Raji (cell line): ENCODE data around the gene DCAF8L2.

Source experiments
- POLR2A ChIP-seq: IDR thresholded peaks from 2 replicates; pipeline ENCODE4 v1.6.1; 2011; ENCODE audit warnings: low read depth, low read length, control low read depth; ENCODE audit not compliant: insufficient read depth

DCAF8L2 gene

GRCh38 chrX:27590044-27590443 lies at the start of gene DCAF8L2:
Gene DCAF8L2 (plus strand): TSS chrX:27590344. CDS start chrX:27746896, 156,552 bp downstream.
- TF ChIP-seq POLR2A, result no peak

GRCh38 chrX:27548624-27549023 lies 41.5 kb upstream of the DCAF8L2 start:
- TF ChIP-seq POLR2A, result no peak

GRCh38 chrX:27549688-27550087 lies 40.5 kb upstream of the DCAF8L2 start:
- no peak for TF ChIP-seq POLR2A

GRCh38 chrX:27555514-27555913 lies 34.6 kb upstream of the DCAF8L2 start:
- no peak for TF ChIP-seq POLR2A

GRCh38 chrX:27565992-27566391 lies 24.2 kb upstream of the DCAF8L2 start:
- no peak for TF ChIP-seq POLR2A

GRCh38 chrX:27571164-27571563 lies 19.0 kb upstream of the DCAF8L2 start:
- TF ChIP-seq POLR2A, result no peak

GRCh38 chrX:27575565-27575964 lies 14.6 kb upstream of the DCAF8L2 start:
- TF ChIP-seq POLR2A, result no peak

GRCh38 chrX:27583976-27584375 lies 6.2 kb upstream of the DCAF8L2 start:
- TF ChIP-seq POLR2A, result no peak

- TF ChIP-seq POLR2A, result no peak
Observed at GRCh38 chrX:27591938-27592337, 1.8 kb downstream of the DCAF8L2 start.

- TF ChIP-seq POLR2A, result no peak
Observed at GRCh38 chrX:27597508-27597907, 7.4 kb downstream of the DCAF8L2 start.

- TF ChIP-seq POLR2A, result no peak
Observed at GRCh38 chrX:27598312-27598711, 8.2 kb downstream of the DCAF8L2 start.

GRCh38 chrX:27599928-27600327 lies 9.8 kb downstream of the DCAF8L2 start:
- no peak for TF ChIP-seq POLR2A

GRCh38 chrX:27600686-27601085 lies 10.5 kb downstream of the DCAF8L2 start:
- no peak for TF ChIP-seq POLR2A

GRCh38 chrX:27608671-27609070 lies 18.5 kb downstream of the DCAF8L2 start:
- TF ChIP-seq POLR2A, result no peak

- no peak for TF ChIP-seq POLR2A
Observed at GRCh38 chrX:27619459-27619858, 29.3 kb downstream of the DCAF8L2 start.

- no peak for TF ChIP-seq POLR2A
Observed at GRCh38 chrX:27619975-27620374, 29.8 kb downstream of the DCAF8L2 start.

- no peak for TF ChIP-seq POLR2A
Observed at GRCh38 chrX:27622883-27623282, 32.7 kb downstream of the DCAF8L2 start.

- no peak for TF ChIP-seq POLR2A
Observed at GRCh38 chrX:27626066-27626465, 35.9 kb downstream of the DCAF8L2 start.
